ENCODE measurements around the gene KIF3B. TPM values are rescaled to one million over a fixed set of nuclear protein-coding genes. Genes with fewer than 3 reads are reported as not detected.
"Not testable (repeated sequence)": the region's sequence is repeated elsewhere in the genome, so short reads cannot be mapped to it uniquely, and the experiment has no call there.

KIF3B gene
- total RNA-seq, 1 donor: 33.1 TPM

DNA sequence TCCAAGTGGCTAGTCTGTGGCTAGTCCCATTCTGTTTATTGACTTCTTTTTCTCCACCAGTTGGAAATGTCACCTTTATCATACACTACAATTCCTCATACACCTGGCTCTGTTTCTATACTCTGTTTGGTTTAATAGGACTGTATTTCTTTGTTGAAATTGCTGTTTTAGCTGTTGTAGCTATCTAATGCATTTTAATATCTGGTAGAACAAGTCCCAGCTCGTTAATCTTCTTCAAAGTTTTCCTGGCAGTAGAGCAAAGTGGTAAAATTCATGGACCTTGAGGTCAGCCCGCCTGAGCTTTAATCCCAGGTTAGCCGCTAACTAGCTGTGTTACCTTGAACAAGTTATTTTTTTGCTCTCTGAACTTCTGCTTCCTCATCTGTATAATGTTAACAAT, 70.8 kb downstream of the KIF3B start:
- H3K4me3 ChIP-seq (ENCODE audit: low read depth, low read length): no peak overlapping the region
- DNase-seq (ENCODE audit: low read depth): no peak
- TF ChIP-seq, protein P1, sequence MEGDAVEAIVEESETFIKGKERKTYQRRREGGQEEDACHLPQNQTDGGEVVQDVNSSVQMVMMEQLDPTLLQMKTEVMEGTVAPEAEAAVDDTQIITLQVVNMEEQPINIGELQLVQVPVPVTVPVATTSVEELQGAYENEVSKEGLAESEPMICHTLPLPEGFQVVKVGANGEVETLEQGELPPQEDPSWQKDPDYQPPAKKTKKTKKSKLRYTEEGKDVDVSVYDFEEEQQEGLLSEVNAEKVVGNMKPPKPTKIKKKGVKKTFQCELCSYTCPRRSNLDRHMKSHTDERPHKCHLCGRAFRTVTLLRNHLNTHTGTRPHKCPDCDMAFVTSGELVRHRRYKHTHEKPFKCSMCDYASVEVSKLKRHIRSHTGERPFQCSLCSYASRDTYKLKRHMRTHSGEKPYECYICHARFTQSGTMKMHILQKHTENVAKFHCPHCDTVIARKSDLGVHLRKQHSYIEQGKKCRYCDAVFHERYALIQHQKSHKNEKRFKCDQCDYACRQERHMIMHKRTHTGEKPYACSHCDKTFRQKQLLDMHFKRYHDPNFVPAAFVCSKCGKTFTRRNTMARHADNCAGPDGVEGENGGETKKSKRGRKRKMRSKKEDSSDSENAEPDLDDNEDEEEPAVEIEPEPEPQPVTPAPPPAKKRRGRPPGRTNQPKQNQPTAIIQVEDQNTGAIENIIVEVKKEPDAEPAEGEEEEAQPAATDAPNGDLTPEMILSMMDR (IDR thresholded peaks at IDR 0.05; ENCODE audit: insufficient read depth, low read length): no peak

DNA sequence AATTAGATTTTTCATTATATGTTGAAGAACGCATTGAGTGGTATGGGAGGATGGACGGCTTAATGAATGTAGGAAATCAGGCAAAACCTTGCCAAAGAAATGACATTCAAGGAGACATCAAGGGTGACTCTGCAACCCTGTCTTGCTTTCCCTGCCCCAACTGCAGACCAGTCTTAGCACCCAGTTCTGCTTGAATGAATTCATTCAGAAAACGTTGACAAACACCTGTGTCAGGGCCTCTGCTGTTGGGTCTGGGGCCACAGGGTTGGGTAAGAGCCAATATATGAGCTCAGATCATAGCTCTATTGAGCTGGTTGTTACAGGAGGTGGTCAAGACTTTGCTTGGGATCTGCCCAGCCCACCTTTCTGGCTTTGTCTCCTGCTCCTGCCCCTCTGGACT, 73.0 kb downstream of the KIF3B start:
- no peak overlapping the region for H3K4me3 ChIP-seq (ENCODE audit: low read depth, low read length)
- DNase-seq (ENCODE audit: low read depth): no peak
- TF ChIP-seq, protein P1 (IDR thresholded peaks at IDR 0.05; ENCODE audit: insufficient read depth, low read length): no peak

DNA sequence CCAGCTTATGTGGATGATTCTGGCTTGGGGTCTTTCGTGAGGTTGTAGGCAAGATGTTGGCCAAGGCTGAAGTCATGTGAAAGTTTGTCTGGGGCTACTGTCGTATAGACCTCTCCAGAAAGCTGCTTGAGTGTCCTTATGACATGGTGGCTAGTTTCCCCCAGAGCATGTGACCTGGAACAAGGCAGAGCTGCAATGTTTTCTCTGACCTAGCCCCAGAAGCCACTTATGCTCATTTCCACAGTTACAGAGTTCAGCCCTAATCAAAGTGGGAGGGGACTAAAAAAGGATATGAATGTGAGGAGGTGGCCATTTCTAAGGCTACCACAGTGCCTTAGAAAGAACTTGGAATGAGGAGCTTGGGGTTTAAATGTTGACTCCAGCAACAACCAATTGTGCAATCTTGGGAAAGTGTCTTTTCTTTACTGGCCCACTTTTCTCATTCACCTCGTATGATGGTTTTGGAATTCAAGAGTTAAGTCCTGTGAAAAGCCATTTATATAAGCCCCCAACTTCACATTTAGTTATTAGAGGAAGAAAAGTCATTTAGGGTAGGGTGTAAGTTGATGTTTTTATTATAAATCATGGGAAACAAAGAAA, 74.8 kb downstream of the KIF3B start:
- H3K4me3 ChIP-seq (ENCODE audit: low read depth, low read length): no peak overlapping the region
- TF ChIP-seq, protein P1 (IDR thresholded peaks at IDR 0.05; ENCODE audit: insufficient read depth, low read length): no peak
- DNase-seq (ENCODE audit: low read depth): no peak

DNA sequence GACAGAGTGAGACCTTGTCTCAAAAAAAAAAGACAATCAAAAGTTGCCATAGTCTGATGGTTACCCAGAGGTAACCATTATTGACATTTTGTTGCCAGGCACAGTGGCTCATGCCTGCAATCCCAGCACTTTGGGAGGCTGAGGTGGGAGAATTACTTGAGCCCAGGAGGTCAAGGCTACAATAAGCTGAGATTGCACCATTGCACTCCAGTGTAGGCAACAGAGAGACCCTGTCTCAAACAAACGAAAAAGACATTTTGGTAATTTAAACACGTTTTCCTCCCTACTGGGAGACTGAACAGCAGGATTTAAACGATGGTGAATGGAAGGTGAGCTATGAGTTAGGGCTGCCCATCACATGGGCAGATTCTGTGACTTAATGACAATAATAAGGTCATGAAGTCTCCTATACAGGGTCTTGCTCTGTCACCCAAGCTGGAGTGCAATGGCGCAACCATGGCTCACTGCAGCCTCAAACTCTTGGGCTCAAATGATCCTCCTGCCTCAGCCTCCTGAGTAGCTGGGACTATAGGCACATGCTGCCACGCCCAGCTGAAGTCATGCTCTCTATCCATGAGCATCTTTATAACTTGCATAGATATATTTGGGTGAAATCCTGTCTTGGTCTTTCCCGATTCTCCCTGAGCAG, 76.5 kb downstream of the KIF3B start:
- no peak for DNase-seq (ENCODE audit: low read depth)
- TF ChIP-seq, protein P1 (IDR thresholded peaks at IDR 0.05; ENCODE audit: insufficient read depth, low read length): no peak
- no peak overlapping the region for H3K4me3 ChIP-seq (ENCODE audit: low read depth, low read length)

DNA sequence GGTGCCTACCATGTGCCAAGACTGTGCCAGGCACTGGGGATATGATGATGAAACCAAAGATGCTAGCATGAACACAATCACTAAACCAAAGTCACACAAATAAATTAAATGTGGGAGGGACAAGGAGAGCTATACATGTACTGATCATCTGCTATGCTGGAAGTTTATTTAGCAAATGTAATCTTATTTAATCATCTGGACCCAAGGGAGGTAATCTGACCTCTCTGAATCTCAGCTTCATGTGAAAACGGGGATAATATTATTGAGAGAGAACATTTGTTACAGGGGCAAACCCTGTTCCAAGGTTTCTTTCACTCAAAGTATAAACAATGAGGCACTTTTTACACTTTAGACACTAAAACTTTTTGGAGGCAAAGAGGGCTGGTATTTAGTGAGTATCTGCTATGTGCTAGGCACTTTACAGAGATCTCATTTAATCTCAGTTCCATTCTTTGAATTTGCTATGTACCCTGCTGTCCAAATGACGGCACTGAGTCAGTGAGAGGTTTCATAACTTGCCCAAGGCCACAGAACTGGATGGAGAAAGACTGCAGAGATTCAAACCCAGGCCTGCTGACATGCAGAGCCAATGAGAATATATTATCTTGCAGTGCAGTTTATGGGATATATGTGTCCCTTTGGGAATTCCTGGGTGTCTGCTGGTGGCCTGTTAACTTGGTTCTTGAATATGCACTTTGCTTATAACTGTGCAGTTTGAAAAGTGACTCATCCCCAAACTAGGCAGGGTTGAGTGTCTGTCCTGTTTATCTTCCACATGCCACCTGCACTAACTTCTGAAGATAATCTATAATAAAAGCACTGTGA, 77.4 kb downstream of the KIF3B start:
- DNase-seq (ENCODE audit: low read depth): peak; percentile 66
- TF ChIP-seq, protein P1 (IDR thresholded peaks at IDR 0.05; ENCODE audit: insufficient read depth, low read length): no peak
- H3K4me3 ChIP-seq (ENCODE audit: low read depth, low read length): no peak overlapping the region

DNA sequence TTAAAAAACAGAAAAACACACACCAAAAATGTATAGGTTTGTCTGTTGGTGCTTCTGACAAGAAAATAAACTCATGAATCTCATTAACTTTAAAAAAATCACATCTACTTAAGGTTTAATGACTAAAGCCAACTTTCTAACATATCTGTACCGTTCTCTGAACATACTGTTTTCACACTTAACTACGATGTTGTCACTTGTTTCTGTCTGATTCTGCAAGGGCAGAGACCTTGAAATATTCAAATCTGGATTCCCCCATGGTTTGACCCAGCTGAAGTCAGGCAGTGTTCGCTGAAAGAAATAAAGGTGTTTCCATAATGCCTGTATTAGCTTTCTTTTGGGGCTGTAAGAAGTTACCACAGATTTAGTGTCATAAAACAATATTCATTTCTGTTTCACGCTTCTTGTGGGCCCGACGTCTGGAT, 78.0 kb downstream of the KIF3B start:
- no peak overlapping the region for H3K4me3 ChIP-seq (ENCODE audit: low read depth, low read length)
- no peak for DNase-seq (ENCODE audit: low read depth)
- TF ChIP-seq, protein P1 (IDR thresholded peaks at IDR 0.05; ENCODE audit: insufficient read depth, low read length): no peak

DNA sequence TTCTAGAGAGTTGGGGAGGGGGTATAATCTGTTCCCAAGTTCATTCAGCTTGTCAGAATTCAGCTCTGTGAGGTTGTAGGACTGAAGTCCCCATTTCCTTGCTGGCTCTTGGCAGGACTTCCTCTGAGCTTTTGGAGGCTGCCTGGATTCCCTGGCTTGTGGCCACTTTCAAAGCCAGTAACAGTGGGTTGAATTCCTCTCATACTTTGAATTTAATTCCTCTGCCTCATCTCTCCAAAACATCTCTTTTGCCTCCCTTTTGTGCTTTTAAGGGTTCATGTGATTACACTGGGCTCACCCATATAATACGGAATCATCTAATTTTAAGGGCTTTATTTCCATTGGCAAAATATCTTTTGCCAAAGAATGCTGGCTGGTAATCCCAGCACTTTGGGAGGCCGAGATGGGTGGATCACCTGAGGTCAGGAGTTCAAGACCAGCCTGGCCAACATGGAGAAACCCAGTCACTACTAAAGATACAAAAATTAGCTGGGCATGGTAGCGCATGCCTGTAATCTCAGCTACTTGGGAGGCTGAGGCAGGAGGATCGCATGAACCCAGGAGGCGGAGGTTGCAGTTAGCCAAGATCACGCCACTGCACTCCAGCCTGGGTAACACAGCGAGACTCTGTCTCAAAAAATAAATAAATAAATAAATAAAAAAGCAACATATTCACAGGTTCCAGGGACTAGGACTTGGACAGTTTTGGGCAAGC, 78.6 kb downstream of the KIF3B start:
- DNase-seq (ENCODE audit: low read depth): peak; percentile 91
- not testable (repeated sequence) for H3K4me3 ChIP-seq (ENCODE audit: low read depth, low read length)

Measured in fibroblast of the aortic adventitia (primary cell).